ENCODE measurements around the gene ZBTB20. TPM values are rescaled to one million over a fixed set of nuclear protein-coding genes. Genes with fewer than 3 reads are reported as not detected.

ZBTB20 gene
- total RNA-seq, 1 experiment from 2014 or later: 3.7 TPM

- Histone ChIP-seq H3K27ac (ENCODE audit: low read length) (no peak overlapping the region), H3K4me3 (ENCODE audit: low read length) (no peak overlapping the region), H3K27me3 (ENCODE audit: low read length) (no peaks in the 10 kb centered on the region), H3K4me1 (ENCODE audit: insufficient read depth, low read length) (no peaks in the 10 kb centered on the region), H3K4me2 (ENCODE audit: low read length) (no peak overlapping the region), H3K9me3 (ENCODE audit: low read length) (no peaks in the 10 kb centered on the region), H3K9me2 (replicated peaks; ENCODE audit: low read length) (no peaks in the 10 kb centered on the region), H4K20me1 (ENCODE audit: low read length) (no peaks in the 10 kb centered on the region), H3K79me2 (ENCODE audit: low read length) (no peaks in the 10 kb centered on the region), H2AFZ (ENCODE audit: low read length) (no peak overlapping the region), H3F3A (ENCODE audit: low read length, unreplicated experiment) (no peaks in the 10 kb centered on the region), H3K36me3 (ENCODE audit: low read depth, low read length) (no peaks in the 10 kb centered on the region), H3K9ac (ENCODE audit: low read length) (no peak overlapping the region)
- ChIA-PET CTCF (no interaction called here), POLR2A (ENCODE audit: unreplicated experiment) (no interaction called here)
- intact Hi-C loops (cut with micrococcal nuclease): no loop called here
- BruUV-seq (replicated peaks): no TSS peak
- no peak for ATAC-seq
- no peak for DNase-seq
- TF ChIP-seq EZH2 (IDR thresholded peaks at IDR 0.05; ENCODE audit: low read length, unreplicated experiment): no peak
- no peak for TF ChIP-seq CTCF (conservative IDR thresholded peaks at IDR 0.05; ENCODE audit: low read depth, low read length)
- TF ChIP-seq EZH2phosphoT487 (IDR thresholded peaks at IDR 0.05; ENCODE audit: borderline replicate concordance, low read length): no peak
These were observed 580.3 kb downstream of the ZBTB20 start for GRCh38 chr3:114566767-114567166.

- Histone ChIP-seq H3K4me2 (ENCODE audit: low read length) (no peak overlapping the region), H3K4me1 (ENCODE audit: insufficient read depth, low read length) (no peaks in the 10 kb centered on the region), H3K36me3 (ENCODE audit: low read depth, low read length) (no peaks in the 10 kb centered on the region), H3K9ac (ENCODE audit: low read length) (no peak overlapping the region), H2AFZ (ENCODE audit: low read length) (no peak overlapping the region), H3K79me2 (ENCODE audit: low read length) (no peaks in the 10 kb centered on the region), H4K20me1 (ENCODE audit: low read length) (no peaks in the 10 kb centered on the region), H3K27ac (ENCODE audit: low read length) (no peak overlapping the region), H3K4me3 (ENCODE audit: low read length) (no peak overlapping the region), H3K9me2 (replicated peaks; ENCODE audit: low read length) (no peaks in the 10 kb centered on the region), H3K9me3 (ENCODE audit: low read length) (no peaks in the 10 kb centered on the region), H3F3A (ENCODE audit: low read length, unreplicated experiment) (no peaks in the 10 kb centered on the region), H3K27me3 (ENCODE audit: low read length) (no peaks in the 10 kb centered on the region)
- TF ChIP-seq EZH2 (IDR thresholded peaks at IDR 0.05; ENCODE audit: low read length, unreplicated experiment): no peak
- TF ChIP-seq CTCF (conservative IDR thresholded peaks at IDR 0.05; ENCODE audit: low read depth, low read length): no peak
- TF ChIP-seq EZH2phosphoT487 (IDR thresholded peaks at IDR 0.05; ENCODE audit: borderline replicate concordance, low read length): no peak
- POLR2A ChIA-PET (ENCODE audit: unreplicated experiment): no interaction called here
- DNase-seq (no peak), ATAC-seq (no peak)
- BruUV-seq (replicated peaks): no TSS peak
- CTCF ChIA-PET: no interaction called here
- intact Hi-C loops (cut with micrococcal nuclease): no loop called here
These were observed 580.8 kb downstream of the ZBTB20 start for GRCh38 chr3:114566162-114566755.

- intact Hi-C loops (cut with micrococcal nuclease): no loop called here
- no TSS peak for BruUV-seq (replicated peaks)
- H3K9me3 ChIP-seq (ENCODE audit: low read length): no peaks in the 10 kb centered on the region
- H3K4me2 ChIP-seq (ENCODE audit: low read length): no peak overlapping the region
- no peaks in the 10 kb centered on the region for H3K9me2 ChIP-seq (replicated peaks; ENCODE audit: low read length)
- no peaks in the 10 kb centered on the region for H3K4me1 ChIP-seq (ENCODE audit: insufficient read depth, low read length)
- no peaks in the 10 kb centered on the region for H3K27me3 ChIP-seq (ENCODE audit: low read length)
- no peaks in the 10 kb centered on the region for H3K36me3 ChIP-seq (ENCODE audit: low read depth, low read length)
- CTCF ChIA-PET: no interaction called here
- H3K27ac ChIP-seq (ENCODE audit: low read length): no peak overlapping the region
- DNase-seq: no peak
- no peaks in the 10 kb centered on the region for H3F3A ChIP-seq (ENCODE audit: low read length, unreplicated experiment)
- no peak overlapping the region for H3K9ac ChIP-seq (ENCODE audit: low read length)
- no peaks in the 10 kb centered on the region for H3K79me2 ChIP-seq (ENCODE audit: low read length)
- POLR2A ChIA-PET (ENCODE audit: unreplicated experiment): no interaction called here
- H3K4me3 ChIP-seq (ENCODE audit: low read length): no peak overlapping the region
- TF ChIP-seq CTCF (conservative IDR thresholded peaks at IDR 0.05; ENCODE audit: low read depth, low read length) (no peak), EZH2 (IDR thresholded peaks at IDR 0.05; ENCODE audit: low read length, unreplicated experiment) (no peak), EZH2phosphoT487 (IDR thresholded peaks at IDR 0.05; ENCODE audit: borderline replicate concordance, low read length) (no peak)
- no peaks in the 10 kb centered on the region for H4K20me1 ChIP-seq (ENCODE audit: low read length)
- ATAC-seq: no peak
- no peak overlapping the region for H2AFZ ChIP-seq (ENCODE audit: low read length)
These were observed 581.9 kb downstream of the ZBTB20 start for GRCh38 chr3:114565216-114565615.

Measured in PC-3 (cell line).